Effector memory CD4-positive, alpha-beta T cell (primary cell): Measurements from ENCODE around the gene NSUN4.

ENCODE experiments used
- DNase-seq, 3 donors: peaks; one replicate each; pipeline ENCODE4 v3.0.0-alpha.2; 2020
- H3K27ac ChIP-seq: 2 replicates; pipeline ENCODE4 v1.7.0; 2013; ENCODE audit warnings: mild to moderate bottlenecking, low read length, moderate library complexity; ENCODE audit not compliant: insufficient read depth, poor library complexity, severe bottlenecking
- H3K27me3 ChIP-seq: replicated peaks from 2 replicates; pipeline ENCODE4 v1.7.0; 2013; ENCODE audit warnings: mild to moderate bottlenecking, low read length; ENCODE audit not compliant: insufficient read depth, control insufficient read depth, poor library complexity, severe bottlenecking
- H3K36me3 ChIP-seq: 2 replicates; pipeline ENCODE4 v1.7.0; 2013; ENCODE audit warnings: mild to moderate bottlenecking, low read length, moderate library complexity; ENCODE audit not compliant: control insufficient read depth, insufficient read depth
- H3K4me1 ChIP-seq: 2 replicates; pipeline ENCODE4 v1.7.0; 2013; ENCODE audit warnings: low read length, mild to moderate bottlenecking; ENCODE audit not compliant: control insufficient read depth, insufficient read depth, poor library complexity, severe bottlenecking
- H3K4me3 ChIP-seq: 2 replicates; pipeline ENCODE4 v1.7.0; 2013; ENCODE audit warnings: low read length, low read depth, mild to moderate bottlenecking; ENCODE audit not compliant: insufficient read depth, poor library complexity, severe bottlenecking
- H3K9me3 ChIP-seq: 2 replicates; pipeline ENCODE4 v1.7.0; 2013; ENCODE audit warnings: mild to moderate bottlenecking, low read length, moderate library complexity; ENCODE audit not compliant: control insufficient read depth

Gene NSUN4

DNA sequence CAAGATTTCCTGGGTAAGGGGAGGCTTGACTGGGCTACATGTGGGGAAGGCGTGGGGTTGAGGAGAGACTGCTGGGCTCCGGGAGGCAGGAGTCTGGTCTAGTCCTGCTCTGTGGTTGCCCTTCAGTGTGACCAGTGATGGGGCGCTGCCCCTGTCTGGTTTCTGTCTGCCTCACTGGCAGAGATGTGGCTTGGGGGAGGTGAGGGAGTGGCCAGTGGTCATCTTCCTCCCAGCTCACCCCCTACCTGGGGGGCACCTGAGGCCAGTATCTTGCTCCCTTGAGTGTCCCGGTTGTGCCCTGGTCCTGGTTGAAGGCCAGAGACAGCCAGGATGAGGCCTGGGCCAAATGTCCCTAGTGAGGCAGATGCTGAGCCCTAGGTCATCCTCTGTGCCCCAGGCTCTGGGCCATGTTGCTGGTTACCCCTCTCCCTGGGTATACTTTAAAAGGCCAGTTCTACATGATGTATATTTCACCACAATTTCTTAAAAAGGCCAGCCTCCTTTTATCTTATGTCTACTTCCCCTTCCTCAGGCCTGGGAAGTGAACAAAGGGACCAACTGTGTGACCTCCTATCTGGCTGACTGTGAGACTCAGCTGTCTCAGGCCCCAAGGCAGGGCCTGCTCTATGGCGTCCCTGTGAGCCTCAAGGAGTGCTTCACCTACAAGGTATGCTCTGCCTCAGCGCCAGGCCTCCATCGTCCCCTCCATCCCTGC lies 64.0 kb downstream of the NSUN4 start:
- Histone ChIP-seq H3K4me1 (peaks cover 2% of the 10 kb centered on the region), H3K9me3 (no peaks in the 10 kb centered on the region), H3K27ac (no peak overlapping the region), H3K27me3 (no peaks in the 10 kb centered on the region), H3K4me3 (no peak overlapping the region), H3K36me3 (no peaks in the 10 kb centered on the region)
- DNase-seq: no peak

GRCh38 chr1:46405197-46405555 lies 64.6 kb downstream of the NSUN4 start:
- H3K27me3 ChIP-seq: no peaks in the 10 kb centered on the region
- no peaks in the 10 kb centered on the region for H3K36me3 ChIP-seq
- no peak overlapping the region for H3K27ac ChIP-seq
- H3K9me3 ChIP-seq: no peaks in the 10 kb centered on the region
- H3K4me3 ChIP-seq: no peak overlapping the region
- peaks cover 2% of the 10 kb centered on the region for H3K4me1 ChIP-seq
- DNase-seq: no peak

DNA sequence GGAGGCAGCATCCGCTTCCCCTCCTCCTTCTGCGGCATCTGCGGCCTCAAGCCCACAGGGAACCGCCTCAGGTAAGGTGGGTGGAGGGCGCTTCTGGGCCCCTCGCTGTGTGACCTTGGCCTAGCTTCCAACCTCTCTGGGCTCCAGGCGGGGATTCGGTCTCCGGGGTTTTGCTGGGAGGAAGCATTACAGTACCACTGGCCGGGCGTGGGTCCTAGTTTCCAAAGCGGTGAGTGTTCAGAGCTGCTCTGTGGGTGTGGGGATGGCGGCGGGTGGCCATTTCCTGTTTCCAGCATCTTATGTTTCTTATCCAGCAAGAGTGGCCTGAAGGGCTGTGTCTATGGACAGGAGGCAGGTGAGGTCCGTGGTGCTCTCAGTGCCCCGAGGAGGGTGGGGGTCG lies 65.1 kb downstream of the NSUN4 start:
- H3K27me3 ChIP-seq: no peaks in the 10 kb centered on the region

GRCh38 chr1:46406881-46407608 lies 66.4 kb downstream of the NSUN4 start:
- Histone ChIP-seq H3K4me3 (no peak overlapping the region), H3K27ac (no peak overlapping the region)

More for the DNA sequence above, 65.1 kb downstream of the NSUN4 start:
- DNase-seq: no peak
- H3K36me3 ChIP-seq: no peaks in the 10 kb centered on the region
- no peaks in the 10 kb centered on the region for H3K9me3 ChIP-seq
- H3K4me1 ChIP-seq: peaks cover 2% of the 10 kb centered on the region
- no peak overlapping the region for H3K27ac ChIP-seq
- H3K4me3 ChIP-seq: no peak overlapping the region

DNA sequence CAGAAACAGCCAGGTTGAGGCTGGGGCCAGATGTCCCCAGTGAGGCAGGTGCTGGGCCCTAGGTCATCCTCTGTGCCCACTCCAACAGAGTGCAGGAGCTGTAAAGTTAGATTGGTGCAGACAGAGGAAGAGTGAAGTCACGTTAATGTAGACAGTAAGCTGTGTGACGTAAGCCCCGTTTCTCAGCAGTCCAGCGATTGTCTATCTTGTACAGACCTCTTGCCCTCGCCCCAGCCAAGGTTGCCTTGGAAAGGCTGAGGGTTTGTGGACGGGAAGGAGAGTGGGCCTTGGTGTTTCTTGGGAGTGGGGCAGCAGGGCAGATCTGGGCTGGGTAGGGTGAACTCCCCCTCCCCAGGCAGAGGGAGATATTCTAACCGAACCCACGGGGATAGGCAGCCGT lies 67.0 kb downstream of the NSUN4 start:
- Histone ChIP-seq H3K4me1 (peaks cover 2% of the 10 kb centered on the region), H3K9me3 (no peaks in the 10 kb centered on the region), H3K36me3 (no peaks in the 10 kb centered on the region), H3K4me3 (no peak overlapping the region), H3K27me3 (no peaks in the 10 kb centered on the region), H3K27ac (no peak overlapping the region)
- no peak for DNase-seq

More at GRCh38 chr1:46406881-46407608, 66.4 kb downstream of the NSUN4 start:
- Histone ChIP-seq H3K36me3 (no peaks in the 10 kb centered on the region), H3K27me3 (no peaks in the 10 kb centered on the region), H3K9me3 (no peaks in the 10 kb centered on the region), H3K4me1 (peaks cover 2% of the 10 kb centered on the region)
- no peak for DNase-seq

DNA sequence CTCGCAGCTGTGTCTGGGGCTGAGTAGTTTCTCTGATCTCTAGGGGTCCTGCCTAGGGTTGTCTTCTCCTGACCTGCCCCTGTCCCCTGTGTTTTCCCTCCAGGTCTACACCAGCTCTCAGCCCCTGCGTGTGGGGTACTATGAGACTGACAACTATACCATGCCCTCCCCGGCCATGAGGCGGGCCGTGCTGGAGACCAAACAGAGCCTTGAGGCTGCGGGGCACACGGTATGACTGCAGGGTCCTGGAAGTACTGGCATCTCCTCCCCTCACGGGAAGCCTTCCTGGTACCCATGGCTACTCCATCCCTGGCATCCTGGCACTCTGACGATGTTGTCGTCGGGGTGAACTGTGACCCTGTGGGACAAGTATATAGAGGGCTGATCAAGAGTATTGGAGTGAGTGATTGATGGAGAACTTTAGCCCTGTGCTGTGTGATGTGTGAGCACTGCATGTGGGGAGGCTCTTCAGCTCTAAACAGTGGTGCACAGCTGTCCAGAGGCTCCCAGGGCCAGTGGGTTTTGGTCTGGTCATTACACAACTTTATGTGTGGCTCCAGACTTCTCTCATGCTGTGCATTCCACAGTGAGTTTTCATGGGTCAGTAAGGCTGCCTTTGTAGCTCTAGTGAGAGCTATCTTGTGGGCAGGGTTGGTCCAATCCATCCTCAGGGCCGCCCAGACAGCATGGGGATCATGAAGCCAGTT lies 67.9 kb downstream of the NSUN4 start:
- Histone ChIP-seq H3K27ac (no peak overlapping the region), H3K4me3 (no peak overlapping the region), H3K9me3 (no peaks in the 10 kb centered on the region), H3K27me3 (no peaks in the 10 kb centered on the region), H3K36me3 (no peaks in the 10 kb centered on the region), H3K4me1 (peaks cover 2% of the 10 kb centered on the region)
- no peak for DNase-seq

GRCh38 chr1:46409063-46409372 lies 68.4 kb downstream of the NSUN4 start:
- H3K9me3 ChIP-seq: no peaks in the 10 kb centered on the region
- no peaks in the 10 kb centered on the region for H3K36me3 ChIP-seq
- DNase-seq: no peak
- no peak overlapping the region for H3K27ac ChIP-seq
- no peaks in the 10 kb centered on the region for H3K27me3 ChIP-seq
- H3K4me3 ChIP-seq: no peak overlapping the region
- peaks cover 2% of the 10 kb centered on the region for H3K4me1 ChIP-seq

- Histone ChIP-seq H3K27me3 (no peaks in the 10 kb centered on the region), H3K27ac (no peak overlapping the region), H3K4me3 (no peak overlapping the region), H3K9me3 (no peaks in the 10 kb centered on the region), H3K36me3 (no peaks in the 10 kb centered on the region), H3K4me1 (peaks cover 2% of the 10 kb centered on the region)
- DNase-seq: no peak
Measured at GRCh38 chr1:46410156-46411009, 69.8 kb downstream of the NSUN4 start.

GRCh38 chr1:46411010-46411405 lies 70.4 kb downstream of the NSUN4 start:
- Histone ChIP-seq H3K36me3 (no peaks in the 10 kb centered on the region), H3K27ac (no peak overlapping the region), H3K4me3 (no peak overlapping the region), H3K4me1 (peaks cover 2% of the 10 kb centered on the region), H3K9me3 (no peaks in the 10 kb centered on the region), H3K27me3 (no peaks in the 10 kb centered on the region)
- no peak for DNase-seq
